ENCODE results near the gene MYMK.

MYMK gene

DNA sequence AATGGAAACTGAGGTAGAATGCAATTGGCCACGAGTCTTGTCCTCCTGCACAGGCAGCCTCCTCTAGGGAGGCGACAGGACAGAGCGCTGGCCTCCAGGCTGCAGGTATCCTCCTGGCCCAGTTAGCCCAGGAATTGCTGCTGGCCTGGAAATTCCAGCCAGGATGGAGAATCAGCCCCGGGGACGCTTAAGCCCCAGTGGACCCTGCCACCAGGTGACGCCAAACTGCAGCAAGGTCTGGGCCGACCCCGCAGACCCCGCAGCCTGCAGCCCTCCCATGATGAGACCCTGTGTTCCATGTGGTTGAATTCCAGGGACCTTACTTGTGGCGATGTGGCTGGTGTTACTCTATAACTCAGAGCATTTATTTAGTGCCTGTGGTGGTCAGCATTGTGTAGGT, 57.7 kb downstream of the MYMK start:
- no peak overlapping the region for H3K4me2 ChIP-seq
- no peak overlapping the region for H3K27ac ChIP-seq
- no peaks in the 10 kb centered on the region for H3K36me3 ChIP-seq (ENCODE audit: insufficient read depth)
- TF ChIP-seq, protein P1, sequence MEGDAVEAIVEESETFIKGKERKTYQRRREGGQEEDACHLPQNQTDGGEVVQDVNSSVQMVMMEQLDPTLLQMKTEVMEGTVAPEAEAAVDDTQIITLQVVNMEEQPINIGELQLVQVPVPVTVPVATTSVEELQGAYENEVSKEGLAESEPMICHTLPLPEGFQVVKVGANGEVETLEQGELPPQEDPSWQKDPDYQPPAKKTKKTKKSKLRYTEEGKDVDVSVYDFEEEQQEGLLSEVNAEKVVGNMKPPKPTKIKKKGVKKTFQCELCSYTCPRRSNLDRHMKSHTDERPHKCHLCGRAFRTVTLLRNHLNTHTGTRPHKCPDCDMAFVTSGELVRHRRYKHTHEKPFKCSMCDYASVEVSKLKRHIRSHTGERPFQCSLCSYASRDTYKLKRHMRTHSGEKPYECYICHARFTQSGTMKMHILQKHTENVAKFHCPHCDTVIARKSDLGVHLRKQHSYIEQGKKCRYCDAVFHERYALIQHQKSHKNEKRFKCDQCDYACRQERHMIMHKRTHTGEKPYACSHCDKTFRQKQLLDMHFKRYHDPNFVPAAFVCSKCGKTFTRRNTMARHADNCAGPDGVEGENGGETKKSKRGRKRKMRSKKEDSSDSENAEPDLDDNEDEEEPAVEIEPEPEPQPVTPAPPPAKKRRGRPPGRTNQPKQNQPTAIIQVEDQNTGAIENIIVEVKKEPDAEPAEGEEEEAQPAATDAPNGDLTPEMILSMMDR (conservative IDR thresholded peaks at IDR 0.05; ENCODE audit: low read depth, low read length), result no peak
- H3K9ac ChIP-seq, result no peak overlapping the region
- no peaks in the 10 kb centered on the region for H4K20me1 ChIP-seq (ENCODE audit: insufficient read depth)
- H2AFZ ChIP-seq (ENCODE audit: low read depth), result no peak overlapping the region
- H3K4me1 ChIP-seq (ENCODE audit: low read depth, poor library complexity, severe bottlenecking), result no peaks in the 10 kb centered on the region
- H3K4me3 ChIP-seq (IDR thresholded peaks at IDR 0.05; ENCODE audit: insufficient read depth, low read depth, low read length), result no peak overlapping the region
- H3K79me2 ChIP-seq (ENCODE audit: insufficient read depth, low read depth), result no peaks in the 10 kb centered on the region
- peaks cover 76% of the 10 kb centered on the region for H3K27me3 ChIP-seq (ENCODE audit: insufficient read depth, low read depth)

DNA sequence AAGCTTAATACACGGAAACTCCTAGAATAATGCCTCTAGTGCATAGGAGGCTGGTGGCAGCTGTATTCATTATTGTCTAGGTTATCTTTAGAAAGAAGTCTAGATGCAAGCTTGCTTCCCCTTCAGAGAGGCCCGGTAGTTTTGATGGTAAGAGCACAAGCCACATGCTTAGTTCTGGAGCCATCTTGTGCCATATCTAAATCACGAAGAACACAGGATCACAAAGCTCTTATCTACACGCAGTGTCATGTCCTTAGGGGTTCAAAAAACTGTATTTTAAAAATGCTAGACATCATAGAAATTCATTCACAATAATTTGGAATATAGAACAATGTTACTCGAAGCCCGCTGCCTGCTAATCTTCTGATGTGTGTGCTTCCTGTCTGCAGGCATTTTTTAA, 58.8 kb downstream of the MYMK start:
- Histone ChIP-seq H3K27ac (no peak overlapping the region), H3K4me3 (IDR thresholded peaks at IDR 0.05; ENCODE audit: insufficient read depth, low read depth, low read length) (no peak overlapping the region), H3K27me3 (ENCODE audit: insufficient read depth, low read depth) (peaks cover 79% of the 10 kb centered on the region), H3K9ac (no peak overlapping the region), H3K4me2 (no peak overlapping the region), H3K36me3 (ENCODE audit: insufficient read depth) (no peaks in the 10 kb centered on the region), H2AFZ (ENCODE audit: low read depth) (no peak overlapping the region), H4K20me1 (ENCODE audit: insufficient read depth) (no peaks in the 10 kb centered on the region), H3K4me1 (ENCODE audit: low read depth, poor library complexity, severe bottlenecking) (no peaks in the 10 kb centered on the region), H3K79me2 (ENCODE audit: insufficient read depth, low read depth) (no peaks in the 10 kb centered on the region)
- TF ChIP-seq, protein P1 (conservative IDR thresholded peaks at IDR 0.05; ENCODE audit: low read depth, low read length), result no peak

DNA sequence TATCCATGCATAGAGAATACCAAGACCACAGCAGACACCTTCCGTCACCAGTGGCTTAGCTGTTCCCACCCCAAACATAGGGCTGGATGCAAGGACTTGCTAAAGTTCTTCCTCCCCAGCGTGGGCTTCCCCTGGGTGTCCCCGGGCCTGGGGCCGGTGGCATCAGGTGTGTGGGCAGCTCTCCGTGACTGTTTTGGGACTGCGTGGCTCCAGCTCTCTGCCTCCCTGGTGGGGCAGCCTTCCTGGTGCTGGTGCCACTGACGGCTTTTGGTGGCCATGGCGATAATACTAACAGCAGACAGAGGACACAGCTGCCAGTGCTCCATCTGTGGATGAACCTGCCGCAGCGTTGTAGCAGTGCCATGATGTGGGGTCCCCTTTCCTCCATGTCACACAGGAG, 60.1 kb downstream of the MYMK start:
- Histone ChIP-seq H2AFZ (ENCODE audit: low read depth) (no peak overlapping the region), H4K20me1 (ENCODE audit: insufficient read depth) (no peaks in the 10 kb centered on the region), H3K9ac (no peak overlapping the region), H3K79me2 (ENCODE audit: insufficient read depth, low read depth) (no peaks in the 10 kb centered on the region), H3K36me3 (ENCODE audit: insufficient read depth) (no peaks in the 10 kb centered on the region), H3K4me3 (IDR thresholded peaks at IDR 0.05; ENCODE audit: insufficient read depth, low read depth, low read length) (no peak overlapping the region), H3K4me1 (ENCODE audit: low read depth, poor library complexity, severe bottlenecking) (no peaks in the 10 kb centered on the region), H3K27ac (no peak overlapping the region), H3K27me3 (ENCODE audit: insufficient read depth, low read depth) (peaks cover 75% of the 10 kb centered on the region), H3K4me2 (no peak overlapping the region)
- TF ChIP-seq, protein P1 (conservative IDR thresholded peaks at IDR 0.05; ENCODE audit: low read depth, low read length), result no peak
